ENCODE results near the gene ANO9.
A peak's percentile ranks its signal among the peaks of the same experiment; 100 is the strongest.
"Not testable (repeated sequence)": the region's sequence is repeated elsewhere in the genome, so short reads cannot be mapped to it uniquely, and the experiment has no call there.

ANO9 gene

DNA sequence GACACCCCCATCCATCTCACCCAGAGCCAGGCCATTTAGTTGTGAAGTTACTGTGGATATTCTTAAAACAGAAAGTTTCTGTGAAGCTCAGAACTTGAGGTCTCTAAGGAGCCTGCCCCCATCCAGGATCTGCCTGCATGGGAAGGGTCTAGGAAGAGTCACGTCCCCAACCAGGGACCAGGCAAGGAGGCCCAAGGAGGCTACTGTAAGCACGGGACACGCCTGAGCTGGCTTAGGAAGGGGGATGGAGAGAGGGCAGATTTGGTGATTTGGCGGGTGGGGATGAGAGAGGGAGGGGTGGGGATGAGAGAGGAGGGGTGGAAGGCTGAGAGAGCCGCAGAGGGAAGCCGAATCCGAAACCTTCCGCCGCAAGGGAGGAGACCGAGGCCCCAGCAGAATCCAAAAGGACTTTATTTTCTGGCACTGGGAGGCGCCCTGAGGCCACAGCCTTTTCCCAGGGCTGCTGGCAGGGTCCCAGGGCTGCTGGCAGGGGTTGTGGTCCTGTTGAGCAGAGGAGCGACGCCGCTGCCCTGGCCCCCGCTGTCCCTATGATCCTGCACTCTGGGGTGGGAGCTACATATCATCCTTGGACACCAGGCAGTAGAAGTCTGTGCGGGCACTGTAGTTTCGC, 36.4 kb downstream of the ANO9 start:
- no peak for DNase-seq (ENCODE audit: low read depth)
- TF ChIP-seq, protein P1, sequence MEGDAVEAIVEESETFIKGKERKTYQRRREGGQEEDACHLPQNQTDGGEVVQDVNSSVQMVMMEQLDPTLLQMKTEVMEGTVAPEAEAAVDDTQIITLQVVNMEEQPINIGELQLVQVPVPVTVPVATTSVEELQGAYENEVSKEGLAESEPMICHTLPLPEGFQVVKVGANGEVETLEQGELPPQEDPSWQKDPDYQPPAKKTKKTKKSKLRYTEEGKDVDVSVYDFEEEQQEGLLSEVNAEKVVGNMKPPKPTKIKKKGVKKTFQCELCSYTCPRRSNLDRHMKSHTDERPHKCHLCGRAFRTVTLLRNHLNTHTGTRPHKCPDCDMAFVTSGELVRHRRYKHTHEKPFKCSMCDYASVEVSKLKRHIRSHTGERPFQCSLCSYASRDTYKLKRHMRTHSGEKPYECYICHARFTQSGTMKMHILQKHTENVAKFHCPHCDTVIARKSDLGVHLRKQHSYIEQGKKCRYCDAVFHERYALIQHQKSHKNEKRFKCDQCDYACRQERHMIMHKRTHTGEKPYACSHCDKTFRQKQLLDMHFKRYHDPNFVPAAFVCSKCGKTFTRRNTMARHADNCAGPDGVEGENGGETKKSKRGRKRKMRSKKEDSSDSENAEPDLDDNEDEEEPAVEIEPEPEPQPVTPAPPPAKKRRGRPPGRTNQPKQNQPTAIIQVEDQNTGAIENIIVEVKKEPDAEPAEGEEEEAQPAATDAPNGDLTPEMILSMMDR (IDR thresholded peaks at IDR 0.05; ENCODE audit: control insufficient read depth, extremely low read depth, insufficient read depth): peak; percentile 36; the same call in 1 of the 2 replicates
- H3K4me3 ChIP-seq (ENCODE audit: low read depth, low read length): no peak overlapping the region

DNA sequence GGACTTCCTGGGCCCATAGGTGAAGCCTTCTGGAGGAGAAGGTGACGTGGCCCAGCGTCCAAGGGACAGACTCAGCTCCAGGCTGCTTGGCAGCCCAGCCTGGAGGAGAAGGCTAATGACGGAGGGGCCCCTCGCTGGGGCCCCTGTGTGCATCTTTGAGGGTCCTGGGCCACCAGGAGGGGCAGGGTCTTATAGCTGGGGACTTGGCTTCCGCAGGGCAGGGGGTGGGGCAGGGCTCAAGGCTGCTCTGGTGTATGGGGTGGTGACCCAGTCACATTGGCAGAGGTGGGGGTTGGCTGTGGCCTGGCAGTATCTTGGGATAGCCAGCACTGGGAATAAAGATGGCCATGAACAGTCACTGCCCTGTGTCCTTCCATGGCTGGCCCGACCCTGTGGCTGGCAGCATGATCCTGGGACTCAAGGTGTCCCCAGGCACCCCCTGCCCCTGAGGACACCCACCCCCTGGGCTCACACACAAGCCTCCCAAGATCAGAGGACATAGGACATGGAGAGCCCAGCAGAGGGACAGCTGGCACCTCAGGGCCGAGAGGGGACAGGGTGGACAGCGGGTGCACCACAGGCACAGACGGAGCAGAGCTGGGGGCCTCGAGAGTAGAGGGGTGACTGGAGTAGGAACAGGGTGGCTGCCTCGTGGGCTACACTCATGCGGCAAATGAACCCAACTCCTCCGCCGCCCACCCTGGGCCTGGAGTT, 37.1 kb downstream of the ANO9 start:
- no peak overlapping the region for H3K4me3 ChIP-seq (ENCODE audit: low read depth, low read length)
- TF ChIP-seq, protein P1 (IDR thresholded peaks at IDR 0.05; ENCODE audit: control insufficient read depth, extremely low read depth, insufficient read depth): no peak

DNA sequence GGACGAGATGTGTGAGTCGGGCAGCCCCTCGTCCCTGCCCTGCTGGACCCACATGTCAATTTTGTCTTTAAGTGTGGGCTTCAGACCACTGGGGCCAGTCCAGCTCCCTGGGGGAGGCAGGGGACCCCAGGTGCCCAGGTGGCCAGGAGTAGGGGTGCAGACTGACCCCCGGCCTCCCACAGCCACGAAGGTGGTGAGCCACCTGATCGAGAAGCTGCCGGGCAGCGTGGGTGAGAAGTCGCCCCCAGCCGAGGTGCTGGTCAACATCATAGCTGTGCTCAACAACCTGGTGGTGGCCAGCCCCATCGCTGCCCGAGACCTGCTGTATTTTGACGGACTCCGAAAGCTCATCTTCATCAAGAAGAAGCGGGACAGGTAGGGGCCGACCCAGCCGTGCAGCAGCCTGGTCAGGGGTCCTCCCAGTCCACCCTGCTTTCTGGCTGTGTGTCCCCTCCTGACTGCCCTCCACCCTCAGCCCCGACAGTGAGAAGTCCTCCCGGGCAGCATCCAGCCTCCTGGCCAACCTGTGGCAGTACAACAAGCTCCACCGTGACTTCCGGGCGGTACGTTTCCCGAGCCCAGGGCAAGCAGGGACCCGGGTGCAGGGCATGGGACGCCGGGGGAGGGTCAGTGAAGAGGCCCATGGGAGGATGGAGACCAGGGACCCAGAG, 37.9 kb downstream of the ANO9 start:
- DNase-seq (ENCODE audit: low read depth): no peak
- TF ChIP-seq, protein P1 (IDR thresholded peaks at IDR 0.05; ENCODE audit: control insufficient read depth, extremely low read depth, insufficient read depth): no peak
- H3K4me3 ChIP-seq (ENCODE audit: low read depth, low read length): no peak overlapping the region

More for the DNA sequence above, 37.1 kb downstream of the ANO9 start:
- DNase-seq (ENCODE audit: low read depth): no peak

DNA sequence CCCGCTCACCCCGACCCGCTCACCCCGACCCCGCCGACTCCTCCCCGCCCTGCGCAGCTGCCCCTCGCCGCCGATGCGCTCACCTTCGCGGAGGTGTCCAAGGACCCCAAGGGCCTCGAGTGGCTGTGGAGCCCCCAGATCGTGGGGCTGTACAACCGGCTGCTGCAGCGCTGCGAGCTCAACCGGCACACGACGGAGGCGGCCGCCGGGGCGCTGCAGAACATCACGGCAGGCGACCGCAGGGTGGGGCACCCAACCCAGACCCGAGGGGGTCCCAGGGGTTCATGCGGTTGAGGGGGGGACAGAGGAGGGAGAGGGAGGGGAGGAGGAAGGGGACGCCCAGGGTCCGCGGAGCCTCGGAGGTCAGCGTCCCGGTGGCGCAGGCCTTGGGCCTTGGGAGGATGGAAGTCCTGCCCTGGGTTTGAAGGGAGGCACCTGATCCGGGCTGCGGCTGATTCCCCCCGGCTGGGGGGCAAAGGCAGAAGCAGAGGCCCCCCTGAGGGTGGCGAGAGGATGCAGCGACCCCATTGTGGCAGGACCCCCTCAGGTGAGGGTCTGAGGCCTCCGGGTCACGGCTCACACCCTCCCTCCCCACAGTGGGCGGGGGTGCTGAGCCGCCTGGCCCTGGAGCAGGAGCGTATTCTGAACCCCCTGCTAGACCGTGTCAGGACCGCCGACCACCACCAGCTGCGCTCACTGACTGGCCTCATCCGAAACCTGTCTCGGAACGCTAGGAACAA, 38.6 kb downstream of the ANO9 start:
- DNase-seq (ENCODE audit: low read depth): no peak
- TF ChIP-seq, protein P1 (IDR thresholded peaks at IDR 0.05; ENCODE audit: control insufficient read depth, extremely low read depth, insufficient read depth): no peak
- no peak overlapping the region for H3K4me3 ChIP-seq (ENCODE audit: low read depth, low read length)

DNA sequence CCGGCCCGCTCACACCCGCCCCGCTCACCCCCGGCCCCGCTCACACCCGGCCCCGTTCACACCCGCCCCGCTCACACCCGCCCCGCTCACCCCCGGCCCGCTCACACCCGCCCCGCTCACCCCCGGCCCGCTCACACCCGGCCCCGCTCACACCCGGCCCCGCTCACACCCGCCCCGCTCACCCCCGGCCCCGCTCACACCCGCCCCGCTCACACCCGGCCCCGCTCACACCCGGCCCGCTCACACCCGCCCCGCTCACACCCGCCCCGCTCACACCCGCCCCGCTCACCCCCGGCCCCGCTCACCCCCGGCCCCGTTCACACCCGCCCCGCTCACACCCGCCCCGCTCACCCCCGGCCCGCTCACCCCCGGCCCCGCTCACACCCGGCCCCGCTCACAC, 40.6 kb downstream of the ANO9 start:
- DNase-seq (ENCODE audit: low read depth); H3K4me3 ChIP-seq (ENCODE audit: low read depth, low read length): not testable (repeated sequence)

DNA sequence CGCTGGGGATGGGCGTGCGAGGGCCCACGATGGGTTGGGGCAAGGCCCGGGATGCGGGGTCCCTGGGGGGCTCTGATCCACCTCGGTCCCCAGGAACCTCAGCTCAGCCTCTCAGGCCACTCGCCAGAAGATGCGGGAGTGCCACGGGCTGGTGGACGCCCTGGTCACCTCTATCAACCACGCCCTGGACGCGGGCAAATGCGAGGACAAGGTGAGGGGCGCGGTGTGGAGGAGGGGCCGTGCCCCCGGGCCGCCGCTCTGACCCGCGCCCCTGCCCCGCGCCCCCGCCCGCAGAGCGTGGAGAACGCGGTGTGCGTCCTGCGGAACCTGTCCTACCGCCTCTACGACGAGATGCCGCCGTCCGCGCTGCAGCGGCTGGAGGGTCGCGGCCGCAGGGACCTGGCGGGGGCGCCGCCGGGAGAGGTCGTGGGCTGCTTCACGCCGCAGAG, 41.5 kb downstream of the ANO9 start:
- H3K4me3 ChIP-seq (ENCODE audit: low read depth, low read length): no peak overlapping the region
- DNase-seq (ENCODE audit: low read depth): no peak
- TF ChIP-seq, protein P1 (IDR thresholded peaks at IDR 0.05; ENCODE audit: control insufficient read depth, extremely low read depth, insufficient read depth): no peak

DNA sequence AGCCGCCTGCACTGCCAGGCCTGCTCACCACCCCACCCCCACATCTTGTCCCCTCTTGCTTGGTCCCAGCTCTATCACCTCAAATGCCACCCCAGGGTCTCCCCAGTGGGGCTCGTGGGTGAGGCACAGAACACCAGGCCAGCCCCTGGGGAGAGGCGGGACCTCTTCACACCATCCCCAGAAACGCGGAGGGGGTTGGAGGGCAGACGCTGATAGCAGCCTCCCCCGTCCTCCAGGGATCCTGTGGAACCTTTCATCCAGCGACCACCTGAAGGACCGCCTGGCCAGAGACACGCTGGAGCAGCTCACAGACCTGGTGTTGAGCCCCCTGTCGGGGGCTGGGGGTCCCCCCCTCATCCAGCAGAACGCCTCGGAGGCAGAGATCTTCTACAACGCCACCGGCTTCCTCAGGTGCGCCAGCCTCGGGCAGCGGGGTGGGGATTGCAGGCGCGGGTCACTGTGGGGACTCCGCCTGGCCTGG, 42.0 kb downstream of the ANO9 start:
- TF ChIP-seq, protein P1 (IDR thresholded peaks at IDR 0.05; ENCODE audit: control insufficient read depth, extremely low read depth, insufficient read depth): no peak
- no peak for DNase-seq (ENCODE audit: low read depth)

More for the DNA sequence above, 42.0 kb downstream of the ANO9 start:
- H3K4me3 ChIP-seq (ENCODE audit: low read depth, low read length): no peak overlapping the region
